GM19035 (cell line): ENCODE results near the gene FAM118B.
"Not testable (repeated sequence)": the region's sequence is repeated elsewhere in the genome, so short reads cannot be mapped to it uniquely, and the experiment has no call there.

Source experiments
- ATAC-seq: cut with Tn5 transposase; IDR thresholded peaks from one replicate; pipeline ENCODE4 v1.9.1; 2021; ENCODE audit not compliant: unreplicated experiment

The FAM118B gene

DNA sequence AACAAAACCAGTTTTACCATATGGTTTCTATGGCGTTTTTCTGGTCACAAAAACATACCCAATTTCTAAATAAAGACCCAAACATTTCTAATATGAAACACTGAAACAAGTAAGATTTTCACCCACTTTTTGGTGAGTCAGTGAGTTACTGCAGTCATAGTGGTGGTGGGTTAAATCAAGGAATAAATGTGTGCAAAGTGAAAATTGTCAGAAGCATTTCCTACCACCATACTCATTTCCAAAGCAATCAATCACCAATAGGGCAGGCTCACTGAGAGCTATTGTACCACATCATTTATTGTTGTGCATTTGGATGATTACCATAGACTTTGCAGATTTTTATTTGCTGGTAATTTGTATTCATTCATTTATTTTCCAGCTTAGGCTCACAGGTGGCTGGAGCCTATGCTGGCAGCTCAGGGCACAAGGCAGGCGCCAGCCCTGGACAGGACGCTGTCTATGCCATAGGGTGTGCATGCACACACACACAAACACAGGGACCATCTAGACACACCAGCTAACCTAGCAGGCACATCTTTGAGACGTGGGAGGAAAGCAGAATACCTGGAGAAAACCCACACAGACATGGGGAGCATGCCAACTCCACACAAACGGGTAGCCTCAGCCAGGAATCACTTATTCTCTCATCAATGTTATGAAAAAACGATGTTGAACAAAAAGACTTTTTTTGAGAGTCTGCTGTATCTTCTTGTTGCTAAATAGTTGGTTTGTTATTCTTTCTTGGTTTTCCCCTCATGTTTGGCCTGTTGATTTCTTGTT is 5.1 kb downstream of the FAM118B start:
- no peak for ATAC-seq

DNA sequence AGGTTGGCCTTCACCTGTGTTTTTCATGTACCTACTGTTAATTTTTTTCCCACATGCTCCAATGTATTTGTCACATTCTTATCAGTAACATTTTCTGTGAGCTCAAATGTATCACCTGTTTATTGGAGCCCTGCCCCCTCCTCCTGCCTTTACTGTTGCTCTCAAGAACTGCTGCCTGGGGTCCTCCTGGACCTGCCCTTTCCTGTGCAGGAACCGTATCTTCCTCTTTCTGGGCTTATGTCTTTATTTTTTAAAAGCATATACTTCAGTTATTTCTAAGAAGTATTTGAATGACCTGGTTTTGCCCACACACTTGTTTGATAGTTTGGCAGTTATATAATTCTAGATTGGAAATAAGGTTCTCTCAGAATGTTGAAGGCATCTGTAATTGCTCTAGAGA is 5.9 kb downstream of the FAM118B start:
- no peak for ATAC-seq

DNA sequence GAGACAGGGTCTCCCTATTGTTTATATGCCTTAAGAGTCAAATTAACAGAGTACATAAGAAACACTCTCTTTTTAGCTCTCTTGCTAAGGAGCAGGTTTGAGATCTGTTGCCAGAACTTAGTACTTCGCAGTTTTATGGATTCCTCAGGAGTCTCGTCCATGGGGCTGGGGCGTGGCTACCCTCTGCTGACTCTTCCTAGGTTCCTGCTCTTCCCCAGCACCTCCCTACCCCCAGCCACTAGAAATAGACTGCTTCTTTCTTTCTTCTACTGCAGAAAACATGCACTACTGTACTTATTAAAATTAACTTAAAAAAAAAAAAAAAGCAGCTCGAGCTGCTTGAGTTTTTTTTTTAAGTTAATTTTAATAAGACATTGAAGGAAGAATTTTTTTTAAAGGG is 8.0 kb downstream of the FAM118B start:
- ATAC-seq = no peak

DNA sequence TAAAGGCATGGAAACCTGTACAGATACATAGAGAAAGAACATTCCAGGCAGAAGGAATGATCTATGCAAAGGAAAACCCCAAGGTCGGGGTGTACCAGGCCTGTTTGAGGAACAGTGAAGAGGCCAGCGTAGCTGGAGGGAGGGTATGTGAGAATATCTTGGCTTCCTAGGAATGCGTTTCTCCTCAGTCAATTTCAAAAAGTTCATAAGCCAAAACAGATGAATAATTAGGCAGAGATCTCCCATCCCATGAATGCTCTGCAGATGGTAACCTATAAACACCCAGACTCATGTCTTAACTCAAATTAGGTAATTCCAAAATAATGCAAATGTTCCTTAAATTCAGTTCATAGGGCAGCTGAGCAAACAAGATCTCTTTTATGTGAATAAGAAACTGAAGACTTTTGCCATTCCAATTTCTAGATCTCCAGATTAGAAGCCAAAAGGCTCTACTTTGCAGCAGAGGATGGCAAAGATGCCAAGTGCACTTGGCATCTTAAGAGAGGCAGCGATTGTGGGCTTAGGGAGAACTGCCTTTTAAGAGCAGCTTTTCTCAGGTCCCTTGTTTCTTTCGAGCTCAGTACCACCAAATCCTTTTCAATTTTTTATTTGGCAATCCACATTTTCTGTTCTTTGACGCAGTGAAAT is 13.2 kb downstream of the FAM118B start:
- ATAC-seq = no peak

DNA sequence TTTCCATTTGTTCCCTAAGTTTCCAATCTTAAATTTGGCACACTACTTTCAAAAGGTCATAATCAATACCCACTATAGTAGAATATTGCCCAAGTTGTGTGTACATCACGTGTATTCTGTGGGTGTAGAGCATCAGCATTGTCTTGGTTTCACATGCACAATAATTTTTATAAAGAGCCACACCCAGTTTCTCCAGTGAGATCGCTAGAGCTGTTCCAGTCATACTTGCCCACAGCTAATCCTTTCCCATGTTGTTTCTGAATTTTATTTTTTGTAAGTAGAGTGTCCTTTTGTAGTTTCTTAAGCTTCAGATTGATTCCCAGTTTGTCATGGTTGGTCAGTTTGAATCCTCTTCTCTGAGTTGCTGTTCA is 13.7 kb downstream of the FAM118B start:
- ATAC-seq = no peak

DNA sequence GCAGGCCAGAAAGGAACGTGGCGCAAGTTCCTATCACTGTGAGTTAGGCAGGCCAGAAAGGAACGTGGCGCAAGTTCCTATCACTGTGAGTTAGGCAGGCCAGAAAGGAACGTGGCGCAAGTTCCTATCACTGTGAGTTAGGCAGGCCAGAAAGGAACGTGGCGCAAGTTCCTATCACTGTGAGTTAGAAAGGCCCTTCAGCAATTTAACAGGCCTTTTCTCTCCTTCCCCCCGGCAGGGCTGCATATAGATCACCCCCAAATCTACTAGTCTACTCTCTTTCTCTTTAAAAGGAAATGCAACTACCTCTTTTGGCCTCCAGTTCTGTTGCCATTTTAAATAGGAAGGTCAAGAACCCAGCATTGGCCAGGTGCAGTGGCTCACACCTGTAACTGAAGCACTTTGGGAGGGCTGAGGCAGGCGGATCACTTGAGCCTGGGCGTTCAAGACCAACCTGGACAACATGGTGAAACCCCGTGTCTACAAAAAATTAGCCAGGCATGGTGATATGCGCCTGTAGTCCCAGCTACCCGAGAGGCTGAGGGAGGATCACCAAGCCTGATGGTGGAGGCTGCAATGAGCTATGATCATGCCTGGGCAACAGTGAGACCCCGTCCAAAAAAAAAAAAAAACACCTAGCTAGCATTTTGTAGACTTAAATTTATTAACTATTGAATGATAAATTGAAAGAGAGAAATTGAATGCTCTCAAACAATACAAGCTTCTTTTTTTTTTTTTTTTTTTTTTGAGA is 14.9 kb downstream of the FAM118B start:
- no peak for ATAC-seq

DNA sequence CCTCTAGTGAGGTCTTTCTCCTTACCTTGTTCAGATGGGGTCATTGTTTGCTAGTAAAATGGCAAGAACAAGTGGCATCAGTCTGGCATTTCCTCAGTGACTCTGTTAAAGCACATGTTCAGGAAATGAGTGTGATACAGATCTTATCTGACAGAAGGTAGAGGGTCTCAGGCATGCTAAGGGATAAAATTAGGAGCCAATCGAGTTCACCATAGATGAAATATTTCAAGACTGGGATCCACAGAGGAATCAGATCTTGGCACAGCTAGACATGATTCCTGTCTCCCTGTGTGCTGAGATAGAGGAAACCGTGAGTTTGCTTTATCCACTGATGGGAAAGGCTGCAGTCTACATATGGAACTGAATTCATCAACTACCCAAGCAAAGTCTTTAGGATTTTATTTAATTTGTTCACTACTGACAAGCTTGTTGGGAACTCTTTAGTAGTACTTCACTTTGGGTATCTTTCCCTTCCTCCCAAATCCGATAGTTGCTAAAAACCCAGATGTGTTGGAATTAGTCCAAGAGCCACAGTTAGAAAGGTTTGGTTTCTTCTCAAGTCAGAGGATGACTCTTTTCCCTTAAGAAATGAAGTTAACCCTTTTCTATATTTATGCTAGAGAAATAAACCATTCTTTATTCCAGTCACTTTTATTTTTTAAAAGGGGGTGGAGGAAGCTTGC is 18.4 kb downstream of the FAM118B start:
- ATAC-seq = no peak

DNA sequence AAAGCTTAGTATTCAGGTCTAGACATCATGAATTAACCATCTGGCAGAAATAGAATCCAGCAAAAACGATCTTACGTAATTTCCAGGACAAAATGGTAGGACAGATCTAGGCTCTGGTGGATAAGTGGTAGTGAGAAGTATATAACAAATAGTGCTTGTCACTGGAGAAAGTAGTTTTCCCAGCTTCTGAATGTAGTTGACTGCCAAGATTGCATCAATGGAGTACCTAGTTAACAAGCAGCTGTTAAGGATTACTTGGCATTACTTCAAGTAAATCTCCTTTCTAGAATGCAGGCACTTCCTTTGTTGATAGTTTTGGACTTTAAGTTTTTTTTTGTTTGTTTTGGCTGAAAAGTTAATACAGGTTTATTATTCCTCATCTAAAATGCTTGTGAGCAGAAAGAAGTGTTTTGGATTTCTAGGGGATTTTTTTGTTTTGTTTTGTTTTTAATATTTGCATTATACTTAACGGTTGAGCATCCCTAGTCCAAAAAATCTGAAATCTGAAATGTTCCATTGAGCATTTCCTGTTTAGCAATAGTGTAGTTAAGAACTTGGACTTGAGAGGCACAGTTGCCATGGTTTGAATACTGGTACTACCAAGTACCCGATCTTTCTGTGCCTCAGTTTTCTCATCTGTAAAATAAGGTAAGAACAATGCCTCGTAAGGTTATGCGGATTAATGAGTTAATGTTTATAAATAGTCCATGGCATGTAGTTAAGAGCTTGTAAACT is 20.3 kb downstream of the FAM118B start:
- no peak for ATAC-seq

DNA sequence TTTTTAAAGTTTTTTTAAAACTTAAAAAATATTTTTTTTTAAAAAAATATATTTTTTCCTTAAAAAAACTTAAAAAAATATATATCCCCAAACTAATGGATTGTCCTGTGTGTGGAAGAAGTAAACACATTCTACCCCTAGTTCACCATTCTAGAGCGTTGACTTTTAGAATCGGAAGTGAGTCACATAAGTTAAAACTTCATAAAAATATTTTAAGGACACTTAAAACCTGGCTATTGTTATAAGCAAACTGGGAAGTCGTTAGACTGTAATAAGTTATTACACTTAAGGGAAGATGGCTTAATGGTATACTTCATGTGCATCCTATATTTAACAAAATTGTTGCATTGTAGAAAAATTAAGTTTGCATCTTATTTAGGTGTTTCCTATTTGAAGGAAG is 21.1 kb downstream of the FAM118B start:
- no peak for ATAC-seq

DNA sequence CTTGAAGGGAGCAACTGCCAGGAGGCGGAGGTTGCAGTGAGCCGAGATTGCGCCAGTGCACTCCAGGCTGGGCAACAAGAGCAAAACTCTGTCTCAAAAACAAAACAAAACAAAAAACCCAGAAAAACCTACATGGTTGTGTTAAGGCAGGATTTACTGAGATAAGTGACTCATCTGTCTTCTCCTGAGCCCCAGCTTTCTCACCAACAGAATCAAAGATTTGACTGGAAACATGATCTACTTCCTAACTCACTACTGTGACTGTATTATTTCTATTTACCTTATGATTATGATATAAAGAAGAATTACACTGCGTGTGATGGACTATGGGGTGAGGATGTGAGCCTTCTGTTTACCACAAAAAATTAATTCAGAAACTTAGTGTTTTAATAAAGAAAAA is 21.8 kb downstream of the FAM118B start:
- no peak for ATAC-seq

DNA sequence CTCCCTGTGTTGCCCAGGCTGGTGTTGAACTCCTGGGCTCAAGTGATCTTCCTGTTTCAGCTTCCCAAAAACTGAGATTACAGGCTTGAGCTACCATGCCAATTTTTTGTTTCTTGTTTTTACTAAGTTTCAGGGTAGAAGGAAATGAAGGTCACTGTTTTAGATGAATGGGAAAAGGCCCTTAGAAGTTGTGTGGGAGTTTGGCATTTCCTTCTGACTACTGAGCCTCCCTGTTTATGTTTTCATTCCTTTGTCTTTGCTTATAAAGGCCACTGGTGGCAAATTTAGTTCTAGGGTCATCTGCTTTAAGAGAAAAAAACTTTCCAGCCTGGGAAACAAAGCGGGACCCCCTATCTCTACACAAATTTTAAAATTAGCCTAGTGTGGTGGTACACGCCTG is 35.1 kb downstream of the FAM118B start:
- ATAC-seq = no peak

DNA sequence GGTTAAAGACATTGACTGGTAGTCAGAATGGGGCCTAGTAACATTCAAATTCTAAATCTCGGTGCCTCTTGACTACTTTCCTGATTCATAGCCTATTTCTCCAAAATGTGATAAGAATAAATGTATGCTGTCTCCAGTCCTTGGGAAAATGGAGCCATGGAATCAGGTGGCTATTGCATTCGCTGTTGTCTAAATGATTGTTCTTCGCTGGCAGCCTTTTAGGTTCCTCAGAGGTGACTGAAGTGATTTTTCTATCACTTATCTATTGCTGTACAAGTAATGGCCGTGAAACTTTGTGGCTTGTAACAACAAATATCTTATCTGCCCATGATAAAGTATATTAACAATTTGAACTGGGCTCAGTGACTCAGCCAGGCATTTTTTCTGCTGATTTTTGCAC is 41.7 kb downstream of the FAM118B start:
- no peak for ATAC-seq

DNA sequence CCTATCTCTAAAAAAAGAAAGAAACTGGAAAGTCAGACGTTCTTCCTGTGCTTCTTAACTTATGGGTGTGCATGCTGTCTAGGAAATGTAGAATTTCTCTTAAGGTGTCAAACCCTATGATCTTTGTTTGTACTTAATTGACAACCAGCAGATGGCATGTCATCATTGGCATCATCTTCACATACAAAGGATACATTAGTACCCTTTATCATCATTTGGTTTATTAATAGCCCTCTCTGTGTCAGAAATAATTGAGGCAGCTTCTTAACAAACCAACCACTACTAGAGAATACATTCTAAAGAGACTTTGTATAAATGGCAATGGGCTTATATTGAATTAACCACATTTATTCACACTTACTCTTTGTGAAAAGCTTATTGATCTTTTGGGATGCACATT is 43.2 kb downstream of the FAM118B start:
- ATAC-seq = no peak

DNA sequence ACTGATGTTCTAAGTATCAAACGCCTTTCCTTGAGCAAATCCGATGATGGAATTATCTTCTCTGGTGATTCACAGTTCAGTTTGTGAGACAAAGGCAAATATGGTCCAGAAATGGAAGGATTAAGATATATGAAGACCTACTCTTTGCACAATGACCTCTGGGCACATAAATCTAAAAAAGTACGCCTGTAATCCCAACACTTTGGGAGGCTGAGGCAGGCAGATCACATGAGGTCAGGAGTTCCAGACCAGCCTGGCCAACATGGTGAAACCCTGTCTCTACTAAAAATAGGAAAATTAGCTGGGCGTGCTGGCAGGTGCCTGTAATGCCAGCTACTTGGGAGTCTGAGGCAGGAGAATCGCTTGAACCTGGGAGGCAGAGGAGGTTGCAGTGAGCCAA is 43.9 kb downstream of the FAM118B start:
- not testable (repeated sequence) for ATAC-seq

DNA sequence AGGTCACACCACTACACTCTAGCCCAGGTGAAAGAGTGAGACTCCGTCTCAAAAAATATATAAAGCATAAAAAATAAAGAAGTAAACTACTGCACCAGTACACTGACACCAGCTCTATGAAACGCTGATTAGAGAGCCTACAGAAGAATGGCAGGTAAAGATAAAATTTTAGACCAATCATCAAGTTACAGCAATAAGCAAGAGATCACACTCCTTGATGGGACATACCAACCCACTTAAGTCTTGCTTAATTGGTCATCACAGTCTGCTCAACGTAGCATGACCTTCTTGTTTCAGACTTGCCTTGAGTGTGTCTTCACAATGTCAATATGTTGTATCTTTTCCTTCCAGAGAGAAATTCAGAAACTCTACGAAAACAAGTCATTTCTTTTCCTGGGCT is 44.6 kb downstream of the FAM118B start:
- no peak for ATAC-seq

DNA sequence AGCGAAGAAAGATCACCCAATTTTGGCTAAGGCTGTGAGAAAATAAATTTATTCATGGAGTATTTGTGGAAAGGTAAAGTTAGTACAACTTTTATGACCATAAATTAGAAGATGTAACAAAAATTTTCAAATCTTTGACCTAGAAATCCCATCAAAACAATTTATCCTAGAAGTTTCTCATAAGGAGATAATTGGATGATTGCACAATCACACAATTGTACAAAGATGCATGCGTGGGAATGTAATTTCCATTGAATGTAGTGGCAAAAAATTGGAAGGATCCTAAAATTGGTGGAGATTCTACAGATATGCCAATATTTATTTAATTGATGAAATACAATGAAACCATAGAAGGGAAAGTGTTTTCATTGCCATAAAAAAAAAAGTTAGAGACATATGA is 45.6 kb downstream of the FAM118B start:
- ATAC-seq = no peak

DNA sequence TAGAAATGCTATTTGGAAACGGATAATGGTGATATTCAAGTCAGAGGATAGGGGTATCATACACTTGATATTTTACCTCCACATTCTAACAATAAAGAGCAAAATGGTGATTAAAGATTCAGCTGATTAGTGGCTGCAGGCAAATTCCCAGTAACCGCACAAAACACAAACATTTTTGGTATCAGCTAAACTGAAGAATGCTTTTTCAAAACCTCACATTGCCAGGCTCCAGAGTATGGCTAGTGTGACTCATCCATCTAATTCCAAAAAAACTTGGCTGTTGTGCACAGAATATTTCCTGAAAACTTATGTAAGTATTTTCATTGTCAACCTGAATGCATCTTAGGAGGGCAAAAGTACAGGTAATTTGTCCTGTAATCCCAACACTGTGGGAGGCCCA is 46.2 kb downstream of the FAM118B start:
- ATAC-seq = no peak

DNA sequence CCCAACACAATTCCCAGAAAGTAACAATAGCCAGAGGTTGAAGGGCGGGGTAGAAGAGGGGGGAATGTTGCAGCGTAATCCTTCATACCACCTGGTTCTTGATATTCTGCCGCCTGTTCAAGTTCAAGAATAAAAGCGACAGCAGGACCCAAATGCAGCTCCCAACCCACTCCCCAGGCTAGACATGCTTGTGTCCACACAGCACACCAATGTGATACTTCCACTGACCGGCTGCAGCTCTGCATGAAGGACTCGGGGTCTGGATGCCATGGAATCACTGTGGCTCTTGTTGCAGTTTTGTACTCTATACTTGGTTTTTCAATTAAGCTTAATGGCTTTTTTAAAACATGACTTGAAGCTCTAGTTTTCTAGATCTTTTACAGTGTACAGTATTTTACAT is 50.6 kb downstream of the FAM118B start:
- ATAC-seq = no peak

DNA sequence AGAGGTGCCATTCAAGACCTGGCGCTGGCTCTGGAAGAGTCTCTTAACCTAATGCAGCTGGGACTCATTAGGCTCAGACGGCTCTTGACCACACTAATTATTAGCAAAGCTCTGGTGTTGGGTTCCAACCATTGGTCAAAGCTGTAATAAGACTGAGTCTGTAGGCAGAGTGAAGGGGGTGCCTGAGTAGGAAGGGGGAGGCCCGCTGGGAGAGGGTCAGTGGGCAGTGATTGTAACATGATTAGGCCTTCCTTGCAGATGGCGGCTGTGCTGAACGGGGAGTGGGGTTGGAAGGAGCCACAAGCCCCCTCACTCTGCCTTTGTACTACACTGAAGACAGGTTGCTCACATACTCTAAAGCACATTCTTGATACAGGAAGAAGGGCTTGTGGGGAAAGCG is 51.9 kb downstream of the FAM118B start:
- ATAC-seq = no peak

DNA sequence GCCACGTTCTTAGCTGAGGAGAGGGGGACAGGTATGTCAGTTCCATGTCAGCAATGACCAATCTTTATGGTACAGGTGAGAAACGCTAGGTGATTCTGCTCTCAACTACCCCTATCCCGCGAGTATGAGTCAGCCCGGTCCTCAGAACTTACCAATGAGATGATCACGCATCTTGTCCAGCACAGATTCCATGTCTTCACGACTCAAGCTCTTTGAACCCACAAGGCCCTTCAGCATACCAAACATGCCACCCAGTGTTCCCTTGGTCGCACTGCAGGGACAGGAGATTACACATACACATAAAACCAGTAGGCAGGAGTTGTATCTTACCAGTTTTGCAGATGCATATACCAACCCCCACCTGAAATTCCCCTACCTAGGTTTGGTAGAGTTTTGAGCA is 54.2 kb downstream of the FAM118B start:
- no peak for ATAC-seq

DNA sequence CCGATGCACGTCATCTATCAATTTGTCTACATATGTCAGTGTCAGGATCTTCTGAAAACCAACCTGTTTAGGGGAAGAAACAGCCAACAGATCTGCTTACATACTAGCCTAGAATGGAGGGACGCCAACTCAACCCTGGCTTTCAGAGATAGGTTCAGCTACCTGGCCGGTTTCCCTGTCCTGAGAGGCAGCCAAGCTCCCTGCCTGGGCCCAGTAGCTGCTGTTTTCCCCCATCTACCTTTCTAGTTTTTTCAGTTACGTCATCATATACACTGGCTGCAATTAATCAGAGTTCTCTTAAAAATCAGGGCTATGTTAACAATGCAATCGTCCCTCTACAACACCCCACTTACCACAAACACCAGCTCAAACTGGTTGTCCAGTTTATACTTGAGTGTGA is 56.1 kb downstream of the FAM118B start:
- ATAC-seq = no peak
